Stomach (tissue), 9 donors: ENCODE results near the gene CCDC13. TPM values are rescaled to one million over a fixed set of nuclear protein-coding genes. Genes with fewer than 3 reads are reported as not detected.

Experiments used
- DNase-seq, 2 donors: peaks; one replicate each; pipeline versions ENCODE4 v3.0.0 to v3.0.0-alpha.2; 2013 to 2019
- H3K27ac ChIP-seq, 5 donors: fragments of 200-600 bp in 4 of 5; sonication (generic) in 4 of 5; one replicate each; pipeline ENCODE4 v1.5.1; 2013 to 2019; ENCODE audit warnings: mild to moderate bottlenecking in 1 of 5, moderate library complexity in 1 of 5
- H3K27me3 ChIP-seq, 3 donors: fragments of 200-600 bp; sonication (generic); one replicate each; pipeline ENCODE4 v1.5.1; 2017 to 2019; ENCODE audit warnings: mixed run types in 1 of 3
- H3K36me3 ChIP-seq, 4 donors: fragments of 200-600 bp; sonication (generic); 1 replicate in 3 of 4; 2 replicates in 1 of 4; pipeline ENCODE4 v1.5.1; 2016 to 2019
- H3K4me1 ChIP-seq, 4 donors: fragments of 200-600 bp; sonication (generic); one replicate each; pipeline ENCODE4 v1.5.1; 2016 to 2019
- H3K4me3 ChIP-seq, 4 donors: fragments of 200-600 bp; sonication (generic) in 3 of 4; one replicate each; pipeline ENCODE4 v1.5.1; 2016 to 2019; ENCODE audit warnings: mild to moderate bottlenecking in 1 of 4
- H3K9me3 ChIP-seq, 4 donors: fragments of 200-600 bp; sonication (generic); one replicate each; pipeline ENCODE4 v1.5.1; 2016 to 2019
- EP300 ChIP-seq: sonication (generic); formaldehyde crosslinking; IDR thresholded peaks from one replicate; pipeline ENCODE4 v1.6.1; 2017; ENCODE audit warnings: antibody characterized with exemption
- POLR2A ChIP-seq, 4 donors: fragments of 450-650 bp; IDR thresholded peaks; one replicate each; pipeline ENCODE4 v1.6.1; 2016; ENCODE audit warnings: antibody characterized with exemption in 4 of 4, control low read depth in 2 of 4, mild to moderate bottlenecking in 1 of 4, moderate library complexity in 1 of 4
- POLR2AphosphoS5 ChIP-seq, 3 donors: sonication (generic); formaldehyde crosslinking; IDR thresholded peaks; one replicate each; pipeline ENCODE4 v1.6.1; 2016; ENCODE audit warnings: antibody characterized with exemption in 3 of 3
- WGBS, 5 donors: extraction: QIAGEN DNeasy Blood & Tissue Kit in 3 of 5; methylation state at CpG; one replicate each; pipeline versions ENCODE4 v1.1.5 to v1.1.7; 2013 to 2018; 5-methylcytosine and 5-hydroxymethylcytosine counted together
- intact Hi-C: fragments of 100-400 bp; cut with DNase I; formaldehyde crosslinking; loops from one replicate; pipeline ENCODE4 v1.15.1; 2023; ENCODE audit warnings: low total_unique reads
- polyA plus RNA-seq, 3 donors: library from polyadenylated mRNA; stranded (reverse); fragments of 200-250 nt; gene quantifications; one replicate each; pipeline ENCODE4 v1.2.3, GENCODE V29; 2013
- total RNA-seq, 5 donors: library from RNA; depleted of rRNA; stranded (reverse); fragments of >200 nt; gene quantifications; one replicate each; pipeline versions ENCODE4 v1.1.0 to v1.2.3, GENCODE V29; 2014 to 2016
- TF ChIP-seq, protein P1 (sequence below), 7 experiments: fragments of 450-650 bp in 4 of 7; fragments of 200-600 bp in 3 of 7; sonication (generic) in 3 of 7; IDR thresholded peaks; one replicate each; pipeline ENCODE4 v1.5.1; 2016 to 2019; ENCODE audit warnings: antibody characterized with exemption in 7 of 7, control low read depth in 2 of 7, mild to moderate bottlenecking in 1 of 7
- donor health status: healthy with polysubstance abuse.
- donor health status: Bipolar disorder and iron deficiency.
- donor health status: healthy.

The CCDC13 gene
- total and polyA plus RNA-seq, 8 donors: 0.44 to 31.7 (median 2.2) TPM; not detected in 1

DNA sequence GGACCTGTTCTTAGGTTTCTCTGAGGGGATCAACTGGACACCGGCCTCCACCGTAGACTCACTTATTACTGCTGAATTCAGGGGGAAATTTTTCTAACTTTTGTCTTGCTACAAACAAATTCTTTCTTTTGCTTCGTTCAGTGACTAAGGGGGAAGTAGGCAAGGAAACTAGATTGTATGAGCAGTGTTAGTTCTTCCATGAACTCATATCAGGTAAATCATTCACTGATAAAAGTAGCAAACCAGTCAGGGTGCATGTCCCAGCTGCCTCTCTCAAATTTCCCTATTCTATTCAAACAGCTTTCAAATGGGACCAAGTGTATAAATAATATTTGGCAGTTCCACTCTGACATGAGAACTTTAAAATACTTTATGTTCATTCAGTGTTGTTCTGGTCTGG, 7.3 kb upstream of the CCDC13 start:
- H3K9me3 ChIP-seq: no peaks in the 10 kb centered on the region
- peaks cover 8 to 77% (median 42%) of the 10 kb centered on the region in 4 donors for H3K4me1 ChIP-seq
- H3K27ac ChIP-seq: peak overlapping the region in 4 of 5 donors; percentile 58 to 84 (median 75)
- no peak for DNase-seq
- TF ChIP-seq POLR2A (IDR thresholded peaks at IDR 0.05) (no peak), EP300 (no peak)
- H3K36me3 ChIP-seq: peaks cover 10 to 32% (median 25%) of the 10 kb centered on the region in 4 donors
- H3K27me3 ChIP-seq: no peaks in the 10 kb centered on the region
- intact Hi-C loops: no loop called here
- H3K4me3 ChIP-seq: no peak overlapping the region
- 49 to 76% (median 62%) methylated on average over 3 of the region's 3 CpGs for WGBS, 5 donors

DNA sequence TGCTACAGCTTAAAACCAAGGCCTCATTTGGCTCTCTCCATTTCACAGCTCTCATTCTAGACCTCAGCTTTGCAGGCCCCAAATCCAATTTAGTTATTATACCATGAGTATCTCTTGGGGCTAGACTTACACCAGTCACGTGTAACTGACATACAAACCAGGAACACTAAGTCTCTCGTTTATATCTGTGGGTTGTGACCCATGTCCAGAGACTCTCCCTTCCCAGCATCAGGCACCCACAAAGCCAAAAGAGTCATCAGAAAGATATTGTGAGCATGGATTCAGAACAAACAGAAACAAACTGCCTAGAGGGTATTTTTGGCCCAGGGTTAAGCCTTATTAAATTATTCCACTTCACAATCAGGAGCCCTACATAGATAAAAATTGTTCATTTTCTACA, 5.6 kb upstream of the CCDC13 start:
- TF ChIP-seq POLR2AphosphoS5 (IDR thresholded peaks at IDR 0.05): peak; percentile 61 to 89 (median 80)
- TF ChIP-seq, protein P1, sequence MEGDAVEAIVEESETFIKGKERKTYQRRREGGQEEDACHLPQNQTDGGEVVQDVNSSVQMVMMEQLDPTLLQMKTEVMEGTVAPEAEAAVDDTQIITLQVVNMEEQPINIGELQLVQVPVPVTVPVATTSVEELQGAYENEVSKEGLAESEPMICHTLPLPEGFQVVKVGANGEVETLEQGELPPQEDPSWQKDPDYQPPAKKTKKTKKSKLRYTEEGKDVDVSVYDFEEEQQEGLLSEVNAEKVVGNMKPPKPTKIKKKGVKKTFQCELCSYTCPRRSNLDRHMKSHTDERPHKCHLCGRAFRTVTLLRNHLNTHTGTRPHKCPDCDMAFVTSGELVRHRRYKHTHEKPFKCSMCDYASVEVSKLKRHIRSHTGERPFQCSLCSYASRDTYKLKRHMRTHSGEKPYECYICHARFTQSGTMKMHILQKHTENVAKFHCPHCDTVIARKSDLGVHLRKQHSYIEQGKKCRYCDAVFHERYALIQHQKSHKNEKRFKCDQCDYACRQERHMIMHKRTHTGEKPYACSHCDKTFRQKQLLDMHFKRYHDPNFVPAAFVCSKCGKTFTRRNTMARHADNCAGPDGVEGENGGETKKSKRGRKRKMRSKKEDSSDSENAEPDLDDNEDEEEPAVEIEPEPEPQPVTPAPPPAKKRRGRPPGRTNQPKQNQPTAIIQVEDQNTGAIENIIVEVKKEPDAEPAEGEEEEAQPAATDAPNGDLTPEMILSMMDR (IDR thresholded peaks at IDR 0.05): no peak
- peak; percentile 59 for TF ChIP-seq EP300
- DNase-seq: no peak
- H3K4me3 ChIP-seq: no peak overlapping the region
- intact Hi-C loops: no loop called here
- H3K4me1 ChIP-seq: peaks cover 11 to 74% (median 41%) of the 10 kb centered on the region in 4 donors
- H3K36me3 ChIP-seq: peaks cover 8 to 23% (median 15%) of the 10 kb centered on the region in 4 donors
- 47 to 78% (median 58%) methylated on average over 2 of the region's 2 CpGs for WGBS, 5 donors
- H3K27ac ChIP-seq: peak overlapping the region in 4 of 5 donors; percentile 73 to 84 (median 75)
- no peaks in the 10 kb centered on the region for H3K9me3 ChIP-seq
- no peaks in the 10 kb centered on the region for H3K27me3 ChIP-seq

DNA sequence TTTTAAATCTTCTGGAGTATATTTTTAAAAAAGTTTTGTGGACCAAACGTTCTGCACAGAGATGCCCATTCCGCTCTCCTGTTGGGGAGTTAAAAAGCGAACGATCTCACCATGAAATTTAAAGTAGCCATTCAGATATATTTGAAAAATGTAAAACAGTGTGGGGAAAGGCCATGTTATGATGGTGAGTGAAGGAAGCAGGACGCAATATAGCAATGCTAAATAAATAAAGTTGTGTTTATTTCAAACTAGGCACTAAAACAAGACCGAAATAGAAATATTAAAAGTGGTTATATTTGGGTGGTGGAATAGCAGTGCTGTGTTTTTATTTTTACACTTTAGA, 327 bp upstream of the CCDC13 start:
- Histone ChIP-seq H3K4me3 (peak overlapping the region; percentile 42 to 53 (median 48)), H3K27me3 (no peaks in the 10 kb centered on the region), H3K36me3 (no peaks in the 10 kb centered on the region), H3K4me1 (peaks cover 13 to 45% (median 29%) of the 10 kb centered on the region in 4 donors), H3K9me3 (no peaks in the 10 kb centered on the region), H3K27ac (peak overlapping the region; percentile 33 to 86 (median 82))
- intact Hi-C loops: no loop called here
- WGBS, 5 donors: 7 to 12% (median 9%) methylated on average over 6 of the region's 6 CpGs
- DNase-seq: no peak
- TF ChIP-seq EP300 (no peak), POLR2A (IDR thresholded peaks at IDR 0.05) (no peak)

DNA sequence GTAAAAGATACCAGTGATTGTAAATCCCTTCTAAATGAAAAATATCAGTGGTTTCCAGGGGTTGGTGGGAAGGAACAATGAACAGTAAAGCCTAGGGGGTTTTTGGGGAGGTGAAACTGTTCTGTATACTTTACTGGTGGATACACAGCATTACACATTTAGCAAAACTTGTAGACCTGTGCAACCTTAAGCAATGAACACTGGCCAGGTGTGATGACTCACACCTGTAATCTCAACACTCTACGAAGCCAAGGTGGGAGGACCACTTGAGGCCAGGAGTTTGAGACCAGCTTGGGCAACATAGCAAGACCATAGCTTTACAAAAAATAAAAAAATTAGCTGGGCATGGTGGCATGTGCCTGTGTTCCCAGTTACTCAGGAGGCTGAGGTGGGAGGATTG, 1.8 kb downstream of the CCDC13 start:
- intact Hi-C loops: no loop called here
- Histone ChIP-seq H3K36me3 (no peaks in the 10 kb centered on the region), H3K27ac (no peak overlapping the region), H3K4me3 (no peak overlapping the region), H3K4me1 (peaks cover 13 to 26% (median 17%) of the 10 kb centered on the region in 4 donors), H3K27me3 (no peaks in the 10 kb centered on the region), H3K9me3 (no peaks in the 10 kb centered on the region)
- WGBS, 5 donors: 41 to 82% (median 52%) methylated on average over 1 of the region's 1 CpG
- TF ChIP-seq, protein P1 (IDR thresholded peaks at IDR 0.05): no peak
- TF ChIP-seq POLR2AphosphoS5 (IDR thresholded peaks at IDR 0.05): no peak
- no peak for TF ChIP-seq EP300
- TF ChIP-seq POLR2A (IDR thresholded peaks at IDR 0.05): no peak
- DNase-seq: no peak

DNA sequence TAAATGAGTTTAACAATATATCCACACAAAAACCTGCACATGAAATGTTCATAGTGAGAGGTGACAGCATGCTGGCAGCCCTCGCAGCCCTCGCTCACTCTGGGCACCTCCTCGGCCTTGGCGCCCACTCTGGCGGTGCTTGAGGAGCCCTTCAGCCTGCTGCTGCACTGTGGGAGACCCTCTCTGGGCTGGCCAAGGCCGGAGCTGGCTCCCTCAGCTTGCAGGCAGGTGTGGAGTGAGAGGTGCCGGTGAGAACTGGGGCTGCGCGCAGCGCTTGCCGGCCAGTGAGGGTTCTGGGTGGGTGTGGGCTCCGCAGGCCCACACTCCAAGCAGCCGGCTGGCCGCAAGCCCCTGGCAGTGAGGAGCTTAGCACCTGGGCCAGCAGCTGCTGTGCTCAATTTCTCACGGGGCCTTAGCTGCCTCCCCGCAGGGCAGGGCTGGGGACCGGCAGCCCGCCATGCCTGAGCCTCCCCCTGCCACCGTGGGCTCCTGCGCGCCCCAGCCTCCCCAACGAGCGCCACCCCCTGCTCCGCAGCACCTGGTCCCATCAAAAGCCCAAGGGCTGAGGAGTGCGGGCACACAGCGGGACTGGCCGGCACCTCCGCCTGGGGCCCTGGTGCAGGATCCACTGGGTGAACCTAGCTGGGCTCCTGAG, 3.4 kb downstream of the CCDC13 start:
- no peak overlapping the region for H3K27ac ChIP-seq
- no peaks in the 10 kb centered on the region for H3K36me3 ChIP-seq
- no peaks in the 10 kb centered on the region for H3K9me3 ChIP-seq
- H3K27me3 ChIP-seq: no peaks in the 10 kb centered on the region
- peaks cover 13 to 20% (median 17%) of the 10 kb centered on the region in 4 donors for H3K4me1 ChIP-seq
- H3K4me3 ChIP-seq: no peak overlapping the region
- intact Hi-C loops: no loop called here
- TF ChIP-seq POLR2A (IDR thresholded peaks at IDR 0.05): no peak
- no peak for DNase-seq
- WGBS, 5 donors: 95 to 97% (median 95%) methylated on average over 28 of the region's 28 CpGs
